ENCODE data around the gene RPE65.
"Not testable (repeated sequence)": the region's sequence is repeated elsewhere in the genome, so short reads cannot be mapped to it uniquely, and the experiment has no call there.

The RPE65 gene

DNA sequence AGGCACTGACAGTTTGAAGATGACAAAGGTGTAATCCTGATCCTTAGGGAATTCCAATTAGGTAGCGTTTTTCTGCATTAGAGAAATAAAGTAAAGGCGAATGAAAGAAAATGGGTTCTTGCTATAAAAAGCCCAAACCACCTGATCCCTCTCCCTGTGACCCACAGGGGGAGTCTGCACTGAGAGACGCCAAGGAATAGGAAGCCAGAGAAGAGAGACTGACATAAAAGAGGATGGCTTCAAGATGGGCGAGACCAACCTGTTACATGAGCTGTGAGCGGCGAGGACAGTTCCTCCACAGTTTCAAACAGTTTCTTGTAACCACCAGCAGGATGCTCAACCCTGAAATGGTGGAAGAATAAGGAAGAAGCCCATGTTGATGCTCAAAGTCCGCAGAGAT, 1.4 kb downstream of the RPE65 start:
- no peak for DNase-seq

DNA sequence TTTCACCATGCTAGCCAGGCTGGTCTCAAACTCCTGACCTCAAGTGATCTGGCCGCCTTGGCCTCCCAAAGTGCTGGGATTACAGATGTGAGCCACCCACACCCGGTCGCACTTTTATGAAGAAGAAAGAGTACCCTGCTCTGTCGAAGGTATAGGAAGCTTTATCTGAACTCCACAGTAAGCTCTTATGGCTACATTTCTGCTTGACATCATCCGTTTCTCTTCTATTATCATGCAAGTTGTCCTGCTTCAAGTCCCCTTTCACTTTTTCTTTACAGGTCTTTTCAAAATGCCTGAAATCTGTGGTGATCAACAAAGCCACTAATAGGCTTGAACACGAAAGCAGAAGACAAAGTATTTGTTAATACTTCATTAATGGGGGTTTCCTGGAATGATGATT, 4.0 kb downstream of the RPE65 start:
- DNase-seq: no peak

DNA sequence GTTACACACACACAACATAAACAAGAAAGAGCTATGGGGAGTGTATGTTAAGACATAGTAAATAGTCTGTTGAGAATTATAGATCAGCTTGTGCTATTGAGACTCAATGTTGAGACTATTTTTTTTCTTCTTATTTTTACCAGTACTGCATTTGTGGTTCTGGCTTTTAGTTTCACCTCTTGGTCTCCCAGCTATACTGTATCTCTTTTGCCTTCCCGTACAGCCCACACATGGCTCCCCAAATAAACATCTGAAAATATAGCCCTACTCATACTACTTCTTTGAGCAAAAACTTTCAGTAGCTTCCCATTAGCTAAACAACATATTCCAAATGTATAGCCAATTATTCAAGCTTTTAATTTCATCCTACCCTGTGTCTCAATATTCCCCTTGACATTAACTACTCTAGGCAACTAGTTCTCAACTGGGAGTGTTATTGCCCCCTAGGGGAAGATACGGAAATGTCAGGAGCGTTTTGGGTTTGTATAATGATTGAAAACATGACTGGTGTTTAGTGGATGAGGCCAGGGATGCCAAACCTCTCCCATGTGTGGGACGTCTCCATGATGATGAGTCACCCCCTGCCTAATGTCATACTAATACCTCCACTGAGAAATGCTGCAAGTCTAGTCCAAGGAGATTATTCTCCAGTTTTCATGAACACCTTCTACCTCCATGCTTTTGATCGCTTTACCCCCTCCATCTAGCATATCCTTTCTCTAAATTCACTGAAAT, 6.8 kb downstream of the RPE65 start:
- DNase-seq: no peak

DNA sequence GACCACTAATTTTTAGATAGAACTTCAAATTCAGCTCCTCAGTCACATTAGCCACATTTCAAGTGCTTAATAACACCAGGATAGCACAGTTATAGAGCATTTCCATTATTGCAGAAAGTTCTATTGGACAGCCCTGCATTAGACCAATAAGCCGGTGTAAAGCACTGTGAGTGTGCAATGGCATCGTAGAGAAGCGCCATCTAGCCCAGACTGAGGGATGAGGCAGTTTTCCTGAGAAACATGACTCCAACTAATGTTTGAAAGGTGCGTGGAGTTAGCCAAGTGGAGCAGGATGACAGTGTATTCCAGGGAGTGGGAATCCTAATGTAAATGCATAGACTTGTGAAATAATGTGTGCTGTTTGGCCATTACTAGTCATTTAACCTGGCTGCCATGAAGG, 7.7 kb downstream of the RPE65 start:
- DNase-seq: no peak

DNA sequence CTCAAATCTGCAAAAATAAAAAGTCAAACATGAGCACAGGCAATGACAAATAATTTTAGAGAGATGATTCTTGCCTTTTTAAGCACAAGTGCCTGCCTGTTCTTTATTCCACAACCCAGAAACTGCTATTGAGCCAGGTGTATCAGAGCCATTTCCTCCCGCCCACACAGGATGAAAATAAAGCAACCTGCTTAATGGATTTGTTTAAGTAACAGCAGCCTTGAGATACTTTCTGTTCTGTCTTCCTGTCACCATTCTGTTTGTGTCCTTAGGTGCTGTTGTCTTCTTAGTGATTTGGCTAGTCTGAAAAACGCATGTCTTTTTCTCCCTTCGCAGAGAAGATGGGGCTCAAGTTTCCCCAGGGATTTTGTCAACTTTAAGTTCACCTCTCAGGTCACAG, 11.4 kb downstream of the RPE65 start:
- DNase-seq: no peak

DNA sequence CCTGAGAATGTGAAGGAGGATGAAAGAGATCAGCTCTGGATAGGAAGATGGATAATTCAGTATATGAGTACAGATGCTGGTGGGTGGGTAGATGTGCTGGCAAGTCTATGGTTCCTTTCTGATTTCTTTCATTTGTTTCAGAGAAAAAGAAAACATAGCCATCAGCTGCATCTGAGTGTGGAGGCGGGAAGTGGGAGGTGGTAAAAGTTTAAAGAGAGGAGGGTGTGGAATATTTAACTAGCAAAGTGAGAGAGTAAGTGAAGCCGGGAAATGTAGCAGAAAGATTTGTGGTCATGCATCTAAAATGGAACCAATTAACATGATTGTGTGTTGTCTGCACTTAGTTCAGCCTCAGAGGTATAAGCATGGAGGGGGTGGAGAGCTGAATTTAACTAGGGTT, 16.4 kb downstream of the RPE65 start:
- no peak for DNase-seq

DNA sequence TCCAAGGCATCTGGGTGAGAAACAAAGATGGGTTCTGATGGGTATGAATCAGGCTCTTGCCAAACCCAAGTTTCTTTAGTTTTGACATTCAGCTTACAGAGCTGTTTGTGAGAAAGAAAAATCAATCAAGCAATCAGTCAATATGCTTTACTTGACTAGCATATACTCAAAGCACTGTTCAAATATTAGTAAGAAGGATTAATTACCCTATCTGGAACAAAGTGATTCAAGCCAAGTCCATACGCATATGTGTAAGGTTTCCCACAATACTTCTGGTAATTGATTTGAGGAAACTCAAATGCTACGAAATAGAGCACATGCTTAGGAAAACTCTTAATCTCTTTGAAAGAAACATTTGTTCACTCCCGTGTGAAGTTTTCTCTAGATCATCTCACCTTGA, 18.7 kb downstream of the RPE65 start:
- DNase-seq: no peak

DNA sequence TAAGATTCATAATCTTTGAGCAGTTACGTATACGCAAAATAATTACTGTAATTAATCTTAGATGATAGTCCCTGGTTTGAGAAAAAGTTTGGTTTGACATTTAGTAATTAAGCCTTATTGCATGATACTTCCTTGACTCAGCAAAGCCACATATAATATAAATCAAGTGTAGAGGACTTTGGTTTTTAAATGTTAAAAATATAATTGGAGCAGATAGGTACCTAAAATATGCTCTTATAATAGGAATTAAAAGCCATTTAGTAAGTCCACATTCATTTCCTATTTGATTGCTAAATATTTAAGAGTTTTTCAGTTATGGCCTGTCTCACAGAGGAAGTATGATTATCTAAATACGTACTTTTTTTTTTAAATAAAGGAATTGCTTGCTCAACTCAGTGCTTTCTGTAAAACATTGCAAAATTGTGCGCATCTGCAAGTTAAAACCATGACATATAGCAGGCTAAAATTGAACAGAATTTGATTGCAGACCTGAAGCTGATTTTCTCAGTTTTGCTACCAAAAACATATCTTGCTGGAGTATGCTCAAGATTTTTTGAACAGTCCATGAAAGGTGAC, 20.4 kb downstream of the RPE65 start:
- no peak for DNase-seq

DNA sequence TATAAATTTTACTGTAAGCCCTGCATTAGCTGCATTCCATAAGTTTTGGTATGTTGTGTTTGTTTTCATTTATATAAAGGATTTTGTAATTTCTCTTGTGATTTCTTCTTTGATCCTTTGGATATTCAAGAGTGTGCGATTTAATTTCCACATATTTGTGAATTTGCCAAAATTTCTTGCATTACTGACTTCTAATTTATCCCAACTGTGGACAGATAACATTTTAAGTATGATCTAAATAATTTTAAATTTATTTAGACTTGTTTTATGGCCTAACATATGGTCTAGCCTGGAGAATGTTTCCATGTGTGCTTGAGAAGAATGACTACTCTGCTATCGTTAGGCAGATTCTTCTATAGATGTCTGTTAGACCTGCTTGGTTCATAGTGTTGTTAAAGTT, 23.2 kb downstream of the RPE65 start:
- DNase-seq: no peak

DNA sequence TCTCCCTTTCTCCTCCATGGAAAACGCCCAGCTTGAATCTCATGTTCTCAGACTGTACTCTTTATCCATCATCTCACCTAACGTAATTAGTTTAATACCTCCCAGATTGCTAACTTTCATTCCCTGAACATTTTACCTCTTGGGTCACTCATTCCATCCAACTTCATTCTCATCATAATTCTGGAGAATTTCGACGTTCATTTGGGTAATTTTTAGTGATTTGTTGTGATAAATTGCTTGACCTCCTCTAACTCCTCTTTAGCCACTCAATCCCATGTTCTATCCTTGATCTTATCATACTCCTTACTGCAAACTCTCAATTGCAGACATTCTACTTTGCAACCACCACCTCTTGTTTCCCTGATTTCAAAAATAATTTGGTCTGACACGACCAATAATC, 28.4 kb downstream of the RPE65 start:
- DNase-seq: no peak

DNA sequence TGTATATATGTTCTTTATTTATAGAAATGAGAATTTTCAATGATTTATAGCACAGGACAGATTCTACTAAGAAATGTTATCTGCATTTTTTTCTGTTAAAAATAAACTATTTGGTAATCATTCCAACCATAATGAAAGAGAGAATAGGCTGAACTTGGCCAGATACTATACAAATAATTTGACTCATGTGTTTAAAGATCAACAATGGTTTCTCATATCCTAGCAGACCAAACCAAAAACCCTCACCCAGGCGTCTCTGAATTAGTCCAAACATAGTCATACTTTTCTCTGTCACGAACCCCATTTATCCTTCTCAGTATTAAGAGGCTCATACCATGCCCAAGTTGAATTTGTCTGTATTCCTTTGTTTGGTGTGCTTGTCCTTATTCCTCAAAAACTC, 40.3 kb downstream of the RPE65 start:
- DNase-seq: no peak

DNA sequence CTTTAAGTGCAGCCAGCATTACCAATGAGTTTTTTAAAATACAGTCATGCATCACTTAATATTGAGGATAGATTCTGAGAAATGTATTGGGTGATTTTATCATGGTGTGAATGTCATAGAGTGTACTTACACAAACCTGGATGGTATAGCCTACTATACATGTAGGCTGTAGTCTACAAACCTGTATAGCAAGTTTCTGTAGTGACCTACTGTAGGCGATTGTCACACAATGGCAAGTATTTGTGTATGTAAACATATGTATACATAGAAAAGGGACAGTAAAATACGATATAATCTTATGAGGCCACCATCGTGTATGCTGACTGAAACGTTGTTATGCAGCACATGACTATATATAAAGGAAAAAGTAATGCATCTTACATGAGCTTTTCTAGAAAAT, 48.2 kb downstream of the RPE65 start:
- no peak for DNase-seq

DNA sequence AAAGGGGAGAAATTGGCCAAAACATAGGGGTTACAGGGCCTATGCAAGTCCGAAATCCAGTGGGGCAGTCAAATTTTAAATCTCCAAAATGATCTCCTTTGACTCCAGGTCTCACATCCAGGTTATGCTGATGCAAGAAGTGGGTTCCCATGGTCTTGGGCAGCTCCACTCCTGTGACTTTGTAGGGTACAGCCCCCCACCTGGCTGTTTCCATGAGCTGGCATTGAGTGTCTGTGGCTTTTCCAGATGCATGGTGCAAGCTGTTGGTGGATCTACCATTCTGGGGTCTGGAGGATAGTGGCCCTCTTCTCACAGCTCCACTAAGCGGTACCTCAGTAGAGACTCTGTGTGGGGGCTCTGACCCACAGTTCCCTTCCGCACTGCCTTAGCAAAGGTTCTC, 54.2 kb downstream of the RPE65 start:
- DNase-seq: not testable (repeated sequence)

DNA sequence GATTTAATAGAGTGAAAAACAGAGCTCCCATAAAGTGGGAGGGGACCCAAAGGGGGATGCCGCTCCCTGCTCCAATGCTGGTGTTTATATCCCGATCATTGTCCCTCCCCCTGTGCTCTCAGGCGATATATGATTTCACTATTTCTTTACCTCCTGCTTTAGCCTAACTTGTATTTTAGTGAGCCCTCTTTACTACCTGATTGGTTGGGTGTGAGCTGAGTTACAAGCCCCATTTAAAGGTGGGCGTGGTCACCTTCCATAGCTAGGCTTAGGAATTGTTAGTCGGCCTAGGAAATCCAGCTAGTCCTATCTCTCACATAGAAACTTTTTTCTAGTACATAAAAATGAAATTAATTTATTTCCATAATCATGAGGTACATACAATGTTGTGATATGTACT, 57.3 kb downstream of the RPE65 start:
- DNase-seq: not testable (repeated sequence)

DNA sequence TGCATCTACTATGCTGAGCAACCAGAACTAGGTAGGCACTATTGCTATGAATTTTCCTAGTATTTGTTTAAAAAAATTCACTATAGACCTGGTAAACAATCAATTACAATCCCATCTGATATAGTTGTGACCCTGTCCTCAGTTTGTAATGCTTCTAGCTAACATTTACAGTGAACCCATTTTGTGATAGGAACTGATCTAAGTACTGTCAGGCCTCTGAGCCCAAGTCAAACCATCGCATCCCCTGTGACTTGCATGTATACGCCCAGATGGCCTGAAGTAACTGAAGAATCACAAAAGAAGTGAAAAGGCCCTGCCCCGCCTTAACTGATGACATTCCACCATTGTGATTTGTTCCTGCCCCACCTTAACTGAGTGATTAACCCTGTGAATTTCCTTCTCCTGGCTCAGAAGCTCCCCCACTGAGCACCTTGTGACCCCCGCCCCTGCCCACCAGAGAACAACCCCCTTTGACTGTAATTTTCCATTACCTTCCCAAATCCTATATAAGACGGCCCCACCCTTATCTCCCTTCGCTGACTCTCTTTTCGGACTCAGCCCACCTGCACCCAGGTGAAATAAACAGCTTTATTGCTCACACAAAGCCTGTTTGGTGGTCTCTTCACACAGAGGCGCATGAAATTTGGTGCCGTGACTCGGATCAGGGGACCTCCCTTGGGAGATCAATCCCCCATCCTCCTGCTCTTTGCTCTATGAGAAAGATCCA, 63.8 kb downstream of the RPE65 start:
- not testable (repeated sequence) for DNase-seq

DNA sequence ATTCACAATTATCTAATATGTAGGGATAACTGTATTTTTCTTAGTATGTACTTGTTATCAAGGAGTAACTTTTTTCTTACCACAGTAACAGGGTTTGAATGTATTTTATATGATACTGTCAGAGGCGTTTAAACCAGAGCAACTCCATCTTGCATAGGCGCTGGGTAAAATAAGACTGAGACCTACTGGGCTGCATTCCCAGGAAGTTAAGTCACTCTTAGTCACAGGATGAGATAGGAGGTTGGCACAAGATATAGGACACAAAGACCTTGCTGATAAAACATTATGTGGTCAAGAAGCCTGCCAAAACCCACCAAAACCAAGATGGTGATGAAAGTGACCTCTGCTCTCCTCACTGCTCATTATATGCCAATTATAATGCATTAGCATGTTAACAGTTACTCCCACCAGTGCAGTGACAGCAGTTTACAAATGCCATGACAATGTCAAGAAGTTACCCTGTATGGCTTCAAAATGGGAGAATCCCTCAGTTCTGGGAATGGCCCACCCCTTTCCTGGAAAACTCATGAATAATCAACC, 64.8 kb downstream of the RPE65 start:
- no peak for DNase-seq

DNA sequence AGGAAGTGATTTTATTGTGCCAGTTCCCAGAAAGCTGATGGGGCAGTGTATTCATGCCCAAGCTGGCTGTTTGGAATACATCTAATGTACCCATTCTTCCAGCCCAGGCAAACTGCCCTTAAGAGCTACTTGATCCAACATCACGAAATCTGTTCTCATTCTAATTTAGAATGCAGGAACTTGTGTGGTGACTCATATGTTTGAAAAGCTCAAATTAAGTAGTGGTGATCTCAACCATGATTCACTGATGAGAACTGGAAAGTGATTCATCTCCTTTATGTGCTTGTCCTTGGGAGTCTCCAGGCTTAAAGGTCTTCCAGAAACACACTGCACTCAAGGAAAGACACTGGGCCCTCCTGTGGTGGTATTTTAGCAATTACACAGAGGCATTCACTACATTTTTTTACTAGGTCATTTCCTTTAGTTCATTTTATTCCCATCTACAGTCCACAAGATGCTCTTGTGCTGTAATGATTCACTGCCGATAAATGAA, 65.4 kb downstream of the RPE65 start:
- no peak for DNase-seq

DNA sequence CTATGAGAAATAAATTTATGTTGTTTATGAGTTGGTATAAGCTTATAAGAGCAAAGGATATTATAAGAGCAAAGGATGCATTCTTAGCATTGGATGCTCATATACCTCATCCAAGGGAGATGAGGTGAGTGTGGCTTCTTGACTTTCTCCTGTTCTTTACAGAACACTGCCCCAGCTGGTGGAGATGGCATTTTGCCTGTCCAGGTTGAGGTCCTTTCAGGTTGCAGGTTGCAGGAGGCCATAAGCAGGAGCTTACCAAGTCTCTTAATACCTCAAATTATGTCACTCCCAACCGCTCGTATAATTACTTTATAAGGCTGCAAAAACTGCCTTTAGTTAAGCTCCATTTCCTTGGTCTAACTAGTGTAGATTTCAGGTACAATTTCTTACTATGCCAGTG, 66.7 kb downstream of the RPE65 start:
- no peak for DNase-seq

DNA sequence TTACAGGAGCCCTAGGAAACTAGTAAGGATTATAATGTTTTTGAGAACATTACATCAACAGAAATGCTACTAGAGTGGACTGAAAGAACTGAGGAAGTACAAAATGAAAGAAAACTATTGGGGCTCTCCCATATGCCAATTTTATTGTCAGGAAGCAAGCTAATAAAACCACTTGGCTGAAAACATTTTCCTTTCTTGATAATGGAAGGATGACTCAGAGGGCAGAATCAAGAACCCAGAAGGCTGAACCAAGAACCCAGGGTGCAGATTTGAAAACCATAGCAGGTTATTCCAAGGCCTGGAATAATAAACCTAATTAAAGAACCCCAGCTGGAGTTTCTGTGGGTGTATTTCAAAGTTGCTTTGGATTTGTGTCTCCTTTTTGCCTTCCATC, 70.7 kb downstream of the RPE65 start:
- no peak for DNase-seq

All from cortex of kidney (tissue), 1 donor.